Liver (tissue), 9 donors: ENCODE data around the gene RASA1. TPM values are rescaled to one million over a fixed set of nuclear protein-coding genes. Genes with fewer than 3 reads are reported as not detected.

Source experiments
- DNase-seq: peaks from one replicate; pipeline ENCODE4 v3.0.0-alpha.2; 2017; ENCODE audit warnings: low spot score
- H3K27ac ChIP-seq, 2 donors: one replicate each; pipeline ENCODE4 v1.7.0; 2013; ENCODE audit warnings: inconsistent platforms in 2 of 2, low read length in 2 of 2, control low read depth in 1 of 2, low read depth in 1 of 2, mild to moderate bottlenecking in 1 of 2
- H3K27me3 ChIP-seq, 4 donors: one replicate each; pipeline versions ENCODE4 v1.6.1 to v1.7.0; 2013; ENCODE audit warnings: low read length in 3 of 4, inconsistent platforms in 1 of 4, mild to moderate bottlenecking in 1 of 4, moderate library complexity in 1 of 4; ENCODE audit not compliant: control insufficient read depth in 4 of 4, insufficient read depth in 4 of 4
- H3K36me3 ChIP-seq, 4 donors: one replicate each; pipeline versions ENCODE4 v1.6.1 to v1.7.0; 2013; ENCODE audit warnings: low read length in 3 of 4, mild to moderate bottlenecking in 3 of 4, low read depth in 1 of 4, moderate library complexity in 1 of 4; ENCODE audit not compliant: control insufficient read depth in 4 of 4, insufficient read depth in 3 of 4
- H3K4me1 ChIP-seq, 4 donors: one replicate each; pipeline versions ENCODE4 v1.6.1 to v1.7.0; 2013; ENCODE audit warnings: low read length in 3 of 4, mild to moderate bottlenecking in 3 of 4, moderate library complexity in 1 of 4; ENCODE audit not compliant: control insufficient read depth in 4 of 4, insufficient read depth in 4 of 4
- H3K4me3 ChIP-seq, 3 donors: one replicate each; pipeline versions ENCODE4 v1.6.1 to v1.7.0; 2013; ENCODE audit warnings: low read length in 3 of 3, control low read depth in 1 of 3, low read depth in 1 of 3, mild to moderate bottlenecking in 1 of 3
- H3K9ac ChIP-seq, 2 donors: one replicate each; pipeline ENCODE4 v1.7.0; 2013; ENCODE audit warnings: low read length in 2 of 2, mild to moderate bottlenecking in 2 of 2, moderate library complexity in 2 of 2, control low read depth in 1 of 2, low read depth in 1 of 2
- H3K9me3 ChIP-seq, 4 donors: one replicate each; pipeline versions ENCODE4 v1.6.1 to v1.7.0; 2013; ENCODE audit warnings: low read length in 3 of 4; ENCODE audit not compliant: control insufficient read depth in 4 of 4
- EGR1 ChIP-seq, 2 donors: IDR thresholded peaks; 2 replicates each; pipeline ENCODE4 v1.6.1; 2016 to 2018; ENCODE audit warnings: antibody characterized with exemption in 2 of 2, low read depth in 2 of 2
- FOXA1 ChIP-seq: IDR thresholded peaks from 2 replicates; pipeline ENCODE4 v1.6.1; 2016; ENCODE audit warnings: antibody characterized with exemption
- FOXA2 ChIP-seq: IDR thresholded peaks from 2 replicates; pipeline ENCODE4 v1.6.1; 2016; ENCODE audit warnings: antibody characterized with exemption
- GABPA ChIP-seq, 2 donors: IDR thresholded peaks in 1 of 2; conservative IDR thresholded peaks in 1 of 2; 2 replicates each; pipeline ENCODE4 v1.6.1; 2016; ENCODE audit warnings: antibody characterized with exemption in 2 of 2, mild to moderate bottlenecking in 1 of 2, moderate library complexity in 1 of 2
- HNF4A ChIP-seq, 2 donors: conservative IDR thresholded peaks; 2 replicates each; pipeline ENCODE4 v1.6.1; 2016; ENCODE audit warnings: antibody characterized with exemption in 2 of 2, mild to moderate bottlenecking in 2 of 2
- HNF4G ChIP-seq: IDR thresholded peaks from 2 replicates; pipeline ENCODE4 v1.6.1; 2016; ENCODE audit warnings: antibody characterized with exemption
- JUND ChIP-seq, 2 donors: IDR thresholded peaks; 2 replicates each; pipeline ENCODE4 v1.6.1; 2016; ENCODE audit warnings: antibody characterized with exemption in 2 of 2
- NR2F2 ChIP-seq: IDR thresholded peaks from 2 replicates; pipeline ENCODE4 v1.6.1; 2016; ENCODE audit warnings: antibody characterized with exemption
- RAD21 ChIP-seq, 2 donors: IDR thresholded peaks; 2 replicates each; pipeline ENCODE4 v1.6.1; 2016; ENCODE audit warnings: antibody characterized with exemption in 2 of 2, mild to moderate bottlenecking in 2 of 2
- RXRA ChIP-seq, 2 donors: IDR thresholded peaks; 2 replicates each; pipeline ENCODE4 v1.6.1; 2017 to 2018; ENCODE audit warnings: antibody characterized with exemption in 2 of 2, mild to moderate bottlenecking in 1 of 2
- SP1 ChIP-seq: IDR thresholded peaks from 2 replicates; pipeline ENCODE4 v1.6.1; 2018; ENCODE audit warnings: antibody characterized with exemption, mild to moderate bottlenecking
- TAF1 ChIP-seq: conservative IDR thresholded peaks from 2 replicates; pipeline ENCODE4 v1.6.1; 2016; ENCODE audit warnings: antibody characterized with exemption, mild to moderate bottlenecking
- YY1 ChIP-seq: IDR thresholded peaks from 2 replicates; pipeline ENCODE4 v1.6.1; 2016; ENCODE audit warnings: antibody characterized with exemption, mild to moderate bottlenecking
- WGBS: extraction: QIAGEN DNeasy Blood & Tissue Kit; methylation state at CpG from one replicate; pipeline ENCODE4 v1.1.7; 2013; 5-methylcytosine and 5-hydroxymethylcytosine counted together
- polyA plus RNA-seq, 2 donors: library from polyadenylated mRNA; stranded (reverse) in 1 of 2; unstranded in 1 of 2; fragments of 200-250 nt in 1 of 2; fragments of >200 nt in 1 of 2; fragmentation: Nextera tagmentation in 1 of 2; extraction: Ambion mirVana in 1 of 2; gene quantifications; one replicate each; pipeline versions ENCODE4 v1.2.1 to v1.2.3, GENCODE V29; 2013 to 2015
- total RNA-seq, 2 donors: library from RNA; depleted of rRNA; stranded (reverse); fragments of >200 nt; gene quantifications; one replicate each; pipeline ENCODE4 v1.2.3, GENCODE V29; 2014
- TF ChIP-seq, protein P1 (sequence below): IDR thresholded peaks from 2 replicates; pipeline ENCODE4 v1.6.1; 2016; ENCODE audit warnings: antibody characterized with exemption
- TF ChIP-seq, protein P2 (sequence below): IDR thresholded peaks from 2 replicates; pipeline ENCODE4 v1.6.1; 2016; ENCODE audit warnings: antibody characterized with exemption
- TF ChIP-seq, protein P3 (sequence below): IDR thresholded peaks from 2 replicates; pipeline ENCODE4 v1.6.1; 2016; ENCODE audit warnings: antibody characterized with exemption
- TF ChIP-seq, protein P4 (sequence below): fragments of 150-350 bp; IDR thresholded peaks from 2 replicates; pipeline ENCODE4 v1.5.1; 2017; ENCODE audit warnings: improper control_type of control experiment, low read depth, low read length; ENCODE audit not compliant: missing input control
- TF ChIP-seq, protein P5 (sequence below): IDR thresholded peaks from 2 replicates; pipeline ENCODE4 v1.6.1; 2016; ENCODE audit warnings: antibody characterized with exemption, mild to moderate bottlenecking
- donor health status: healthy.
- donor health status: healthy.
- donor health status: healthy.
- donor health status: healthy.
- donor health status: healthy.

Gene RASA1
- total and polyA plus RNA-seq, 4 donors, result 3.7 to 18.1 (median 7.0) TPM

DNA sequence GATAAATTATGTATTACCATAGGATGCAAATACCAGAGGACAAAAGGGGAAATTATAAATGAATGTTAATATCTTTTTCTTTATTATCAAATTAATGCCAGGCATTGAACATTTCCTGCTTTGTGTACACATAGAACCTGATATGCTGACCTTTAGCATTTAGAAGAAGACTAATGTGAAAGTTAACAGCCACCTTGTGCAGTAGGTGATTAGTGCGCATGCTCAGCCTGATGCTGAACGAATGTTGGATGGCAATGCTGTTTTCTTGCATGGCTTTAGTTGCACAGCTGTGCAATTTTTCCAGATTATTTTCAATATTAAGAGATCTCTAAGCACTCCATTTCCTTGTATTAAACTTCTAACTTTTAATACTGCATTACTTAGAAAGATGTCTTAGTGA is 99.6 kb downstream of the RASA1 start:
- H3K36me3 ChIP-seq, result peaks cover 0 to 19% (median 7%) of the 10 kb centered on the region in 4 donors

DNA sequence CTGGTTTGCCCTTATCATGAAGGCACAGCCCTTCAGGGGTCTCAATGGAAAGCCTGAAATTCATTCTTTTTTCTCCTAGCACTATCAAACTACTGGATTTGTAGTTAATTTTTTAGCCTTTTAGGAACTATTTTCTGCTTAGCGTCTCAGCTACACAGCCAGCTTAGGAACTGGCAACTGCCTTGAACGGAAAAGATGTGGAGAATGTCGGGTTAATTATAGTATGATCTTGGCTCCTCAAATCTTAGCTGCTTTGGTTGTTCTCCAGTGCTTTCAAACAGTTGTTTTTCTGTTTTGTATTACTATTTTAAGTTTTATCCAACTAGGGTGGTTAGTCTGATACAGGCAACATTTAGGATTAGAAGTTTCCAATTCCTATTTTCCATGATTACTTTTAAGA is 100.9 kb downstream of the RASA1 start:
- Histone ChIP-seq H3K27ac (no peak overlapping the region), H3K36me3 (peaks cover 0 to 23% (median 13%) of the 10 kb centered on the region in 4 donors), H3K4me1 (no peaks in the 10 kb centered on the region), H3K4me3 (no peak overlapping the region), H3K9me3 (no peaks in the 10 kb centered on the region), H3K27me3 (no peaks in the 10 kb centered on the region), H3K9ac (no peak overlapping the region)
- no peak for TF ChIP-seq JUND (IDR thresholded peaks at IDR 0.05)
- TF ChIP-seq HNF4A (conservative IDR thresholded peaks at IDR 0.05), result no peak
- TF ChIP-seq, protein P1, sequence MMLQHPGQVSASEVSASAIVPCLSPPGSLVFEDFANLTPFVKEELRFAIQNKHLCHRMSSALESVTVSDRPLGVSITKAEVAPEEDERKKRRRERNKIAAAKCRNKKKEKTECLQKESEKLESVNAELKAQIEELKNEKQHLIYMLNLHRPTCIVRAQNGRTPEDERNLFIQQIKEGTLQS, result no peak
- no peak for TF ChIP-seq NR2F2
- TF ChIP-seq, protein P2, sequence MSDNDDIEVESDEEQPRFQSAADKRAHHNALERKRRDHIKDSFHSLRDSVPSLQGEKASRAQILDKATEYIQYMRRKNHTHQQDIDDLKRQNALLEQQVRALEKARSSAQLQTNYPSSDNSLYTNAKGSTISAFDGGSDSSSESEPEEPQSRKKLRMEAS, result no peak
- TF ChIP-seq, protein P3, sequence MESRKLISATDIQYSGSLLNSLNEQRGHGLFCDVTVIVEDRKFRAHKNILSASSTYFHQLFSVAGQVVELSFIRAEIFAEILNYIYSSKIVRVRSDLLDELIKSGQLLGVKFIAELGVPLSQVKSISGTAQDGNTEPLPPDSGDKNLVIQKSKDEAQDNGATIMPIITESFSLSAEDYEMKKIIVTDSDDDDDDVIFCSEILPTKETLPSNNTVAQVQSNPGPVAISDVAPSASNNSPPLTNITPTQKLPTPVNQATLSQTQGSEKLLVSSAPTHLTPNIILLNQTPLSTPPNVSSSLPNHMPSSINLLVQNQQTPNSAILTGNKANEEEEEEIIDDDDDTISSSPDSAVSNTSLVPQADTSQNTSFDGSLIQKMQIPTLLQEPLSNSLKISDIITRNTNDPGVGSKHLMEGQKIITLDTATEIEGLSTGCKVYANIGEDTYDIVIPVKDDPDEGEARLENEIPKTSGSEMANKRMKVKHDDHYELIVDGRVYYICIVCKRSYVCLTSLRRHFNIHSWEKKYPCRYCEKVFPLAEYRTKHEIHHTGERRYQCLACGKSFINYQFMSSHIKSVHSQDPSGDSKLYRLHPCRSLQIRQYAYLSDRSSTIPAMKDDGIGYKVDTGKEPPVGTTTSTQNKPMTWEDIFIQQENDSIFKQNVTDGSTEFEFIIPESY, result no peak
- no peak for TF ChIP-seq TAF1
- TF ChIP-seq, protein P4, sequence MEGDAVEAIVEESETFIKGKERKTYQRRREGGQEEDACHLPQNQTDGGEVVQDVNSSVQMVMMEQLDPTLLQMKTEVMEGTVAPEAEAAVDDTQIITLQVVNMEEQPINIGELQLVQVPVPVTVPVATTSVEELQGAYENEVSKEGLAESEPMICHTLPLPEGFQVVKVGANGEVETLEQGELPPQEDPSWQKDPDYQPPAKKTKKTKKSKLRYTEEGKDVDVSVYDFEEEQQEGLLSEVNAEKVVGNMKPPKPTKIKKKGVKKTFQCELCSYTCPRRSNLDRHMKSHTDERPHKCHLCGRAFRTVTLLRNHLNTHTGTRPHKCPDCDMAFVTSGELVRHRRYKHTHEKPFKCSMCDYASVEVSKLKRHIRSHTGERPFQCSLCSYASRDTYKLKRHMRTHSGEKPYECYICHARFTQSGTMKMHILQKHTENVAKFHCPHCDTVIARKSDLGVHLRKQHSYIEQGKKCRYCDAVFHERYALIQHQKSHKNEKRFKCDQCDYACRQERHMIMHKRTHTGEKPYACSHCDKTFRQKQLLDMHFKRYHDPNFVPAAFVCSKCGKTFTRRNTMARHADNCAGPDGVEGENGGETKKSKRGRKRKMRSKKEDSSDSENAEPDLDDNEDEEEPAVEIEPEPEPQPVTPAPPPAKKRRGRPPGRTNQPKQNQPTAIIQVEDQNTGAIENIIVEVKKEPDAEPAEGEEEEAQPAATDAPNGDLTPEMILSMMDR, result no peak
- TF ChIP-seq EGR1 (IDR thresholded peaks at IDR 0.05; ENCODE audit: low read depth in 2 of 2), result no peak
- TF ChIP-seq FOXA1, result no peak
- TF ChIP-seq SP1, result no peak
- TF ChIP-seq HNF4G, result no peak
- no peak for TF ChIP-seq YY1
- no peak for TF ChIP-seq FOXA2
- no peak for TF ChIP-seq RXRA (IDR thresholded peaks at IDR 0.05)
- TF ChIP-seq RAD21 (IDR thresholded peaks at IDR 0.05), result no peak
- TF ChIP-seq, protein P5, sequence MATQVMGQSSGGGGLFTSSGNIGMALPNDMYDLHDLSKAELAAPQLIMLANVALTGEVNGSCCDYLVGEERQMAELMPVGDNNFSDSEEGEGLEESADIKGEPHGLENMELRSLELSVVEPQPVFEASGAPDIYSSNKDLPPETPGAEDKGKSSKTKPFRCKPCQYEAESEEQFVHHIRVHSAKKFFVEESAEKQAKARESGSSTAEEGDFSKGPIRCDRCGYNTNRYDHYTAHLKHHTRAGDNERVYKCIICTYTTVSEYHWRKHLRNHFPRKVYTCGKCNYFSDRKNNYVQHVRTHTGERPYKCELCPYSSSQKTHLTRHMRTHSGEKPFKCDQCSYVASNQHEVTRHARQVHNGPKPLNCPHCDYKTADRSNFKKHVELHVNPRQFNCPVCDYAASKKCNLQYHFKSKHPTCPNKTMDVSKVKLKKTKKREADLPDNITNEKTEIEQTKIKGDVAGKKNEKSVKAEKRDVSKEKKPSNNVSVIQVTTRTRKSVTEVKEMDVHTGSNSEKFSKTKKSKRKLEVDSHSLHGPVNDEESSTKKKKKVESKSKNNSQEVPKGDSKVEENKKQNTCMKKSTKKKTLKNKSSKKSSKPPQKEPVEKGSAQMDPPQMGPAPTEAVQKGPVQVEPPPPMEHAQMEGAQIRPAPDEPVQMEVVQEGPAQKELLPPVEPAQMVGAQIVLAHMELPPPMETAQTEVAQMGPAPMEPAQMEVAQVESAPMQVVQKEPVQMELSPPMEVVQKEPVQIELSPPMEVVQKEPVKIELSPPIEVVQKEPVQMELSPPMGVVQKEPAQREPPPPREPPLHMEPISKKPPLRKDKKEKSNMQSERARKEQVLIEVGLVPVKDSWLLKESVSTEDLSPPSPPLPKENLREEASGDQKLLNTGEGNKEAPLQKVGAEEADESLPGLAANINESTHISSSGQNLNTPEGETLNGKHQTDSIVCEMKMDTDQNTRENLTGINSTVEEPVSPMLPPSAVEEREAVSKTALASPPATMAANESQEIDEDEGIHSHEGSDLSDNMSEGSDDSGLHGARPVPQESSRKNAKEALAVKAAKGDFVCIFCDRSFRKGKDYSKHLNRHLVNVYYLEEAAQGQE, result no peak
- no peak for TF ChIP-seq GABPA (IDR thresholded peaks at IDR 0.05 in 1 of 2, conservative IDR thresholded peaks at IDR 0.05 in 1 of 2)
- no peak for DNase-seq
- WGBS, result 89% methylated on average over 3 of the region's 3 CpGs

More for the DNA sequence above, 99.6 kb downstream of the RASA1 start:
- Histone ChIP-seq H3K27me3 (no peaks in the 10 kb centered on the region), H3K4me3 (no peak overlapping the region), H3K4me1 (no peaks in the 10 kb centered on the region), H3K9me3 (no peaks in the 10 kb centered on the region), H3K9ac (no peak overlapping the region), H3K27ac (no peak overlapping the region)
- TF ChIP-seq GABPA (IDR thresholded peaks at IDR 0.05 in 1 of 2, conservative IDR thresholded peaks at IDR 0.05 in 1 of 2), result no peak
- WGBS, result 90% methylated on average over 2 of the region's 2 CpGs
- no peak for DNase-seq
